CD14-positive monocyte (primary cell): ENCODE results near the gene CCDC107. TPM values are rescaled to one million over a fixed set of nuclear protein-coding genes. Genes with fewer than 3 reads are reported as not detected.
A peak's percentile ranks its signal among the peaks of the same experiment; 100 is the strongest.

ENCODE experiments used
- DNase-seq, 3 donors: peaks; one replicate each; pipeline ENCODE4 v3.0.0-alpha.2; 2011 to 2022
- H2AFZ ChIP-seq: 2 replicates; pipeline ENCODE4 v1.6.0; 2012; ENCODE audit warnings: mild to moderate bottlenecking, low read depth, low read length, inconsistent platforms; ENCODE audit not compliant: insufficient read depth, poor library complexity, severe bottlenecking
- H3K27ac ChIP-seq, 2 donors: 1 replicate in 1 of 2; 2 replicates in 1 of 2; pipeline ENCODE4 v1.5.1; 2012 to 2013; ENCODE audit warnings: low read length in 2 of 2, control low read depth in 1 of 2, inconsistent platforms in 1 of 2, low read depth in 1 of 2, mild to moderate bottlenecking in 1 of 2
- H3K27me3 ChIP-seq, 2 donors: one replicate each; pipeline versions ENCODE4 v1.6.0 to v1.6.1; 2011 to 2013; ENCODE audit warnings: low read length in 2 of 2; ENCODE audit not compliant: control insufficient read depth in 2 of 2, insufficient read depth in 2 of 2
- H3K36me3 ChIP-seq, 2 donors: replicated peaks in 1 of 2; 1 replicate in 1 of 2; 2 replicates in 1 of 2; pipeline versions ENCODE4 v1.5.1 to v1.6.1; 2012 to 2013; ENCODE audit warnings: low read length in 2 of 2, control low read depth in 1 of 2, inconsistent platforms in 1 of 2, mild to moderate bottlenecking in 1 of 2; ENCODE audit not compliant: insufficient read depth in 2 of 2, control insufficient read depth in 1 of 2
- H3K4me1 ChIP-seq, 2 donors: 1 replicate in 1 of 2; 2 replicates in 1 of 2; pipeline versions ENCODE4 v1.5.1 to v1.6.1; 2012 to 2013; ENCODE audit warnings: low read length in 2 of 2, control low read depth in 1 of 2, inconsistent platforms in 1 of 2, mild to moderate bottlenecking in 1 of 2, moderate library complexity in 1 of 2; ENCODE audit not compliant: insufficient read depth in 2 of 2, control insufficient read depth in 1 of 2
- H3K4me2 ChIP-seq: replicated peaks from 2 replicates; pipeline ENCODE3; 2012; ENCODE audit warnings: low read length, moderate library complexity, mild to moderate bottlenecking; ENCODE audit not compliant: poor library complexity, severe bottlenecking; ENCODE audit errors: extremely low read depth
- H3K4me3 ChIP-seq, 3 experiments: fragments of 200-600 bp in 1 of 3; sonication (generic) in 1 of 3; replicated peaks in 1 of 3; 1 replicate in 2 of 3; 2 replicates in 1 of 3; pipeline ENCODE4 v1.5.1; 2011 to 2013; ENCODE audit warnings: low read length in 3 of 3, mild to moderate bottlenecking in 3 of 3, control low read depth in 2 of 3, low read depth in 2 of 3, inconsistent platforms in 1 of 3, moderate library complexity in 1 of 3
- H3K79me2 ChIP-seq: 2 replicates; pipeline ENCODE4 v1.6.0; 2012; ENCODE audit warnings: mild to moderate bottlenecking, control low read depth, inconsistent platforms, low read length, moderate library complexity; ENCODE audit not compliant: insufficient read depth
- H3K9ac ChIP-seq: 2 replicates; pipeline ENCODE4 v1.6.0; 2017; ENCODE audit warnings: low read length, mild to moderate bottlenecking; ENCODE audit not compliant: insufficient read depth, poor library complexity, severe bottlenecking
- H3K9me3 ChIP-seq, 2 donors: replicated peaks in 1 of 2; 1 replicate in 1 of 2; 2 replicates in 1 of 2; pipeline versions ENCODE4 v1.5.1 to v1.6.1; 2012 to 2013; ENCODE audit warnings: low read length in 2 of 2, control low read depth in 1 of 2; ENCODE audit not compliant: control insufficient read depth in 1 of 2, insufficient read depth in 1 of 2
- H4K20me1 ChIP-seq: 2 replicates; pipeline ENCODE4 v1.6.0; 2012; ENCODE audit warnings: mild to moderate bottlenecking, low read length, control low read depth, moderate library complexity; ENCODE audit not compliant: insufficient read depth
- H3K27ac Mint-ChIP-seq, 7 donors: one replicate each; pipeline ENCODE4 v1.8.0; 2020; ENCODE audit warnings: mild to moderate bottlenecking in 7 of 7, mixed read lengths in 7 of 7, moderate library complexity in 6 of 7, inconsistent platforms in 2 of 7
- H3K27me3 Mint-ChIP-seq, 3 donors: one replicate each; pipeline ENCODE4 v1.8.0; 2021 to 2022; ENCODE audit warnings: low read depth in 3 of 3, mild to moderate bottlenecking in 3 of 3, mixed read lengths in 3 of 3, moderate library complexity in 3 of 3, inconsistent platforms in 1 of 3
- H3K36me3 Mint-ChIP-seq, 2 donors: one replicate each; pipeline ENCODE4 v1.8.0; 2020; ENCODE audit warnings: mixed read lengths in 2 of 2, inconsistent platforms in 1 of 2, mild to moderate bottlenecking in 1 of 2
- H3K4me1 Mint-ChIP-seq: one replicate; pipeline ENCODE4 v1.8.0; 2020; ENCODE audit warnings: mild to moderate bottlenecking, mixed read lengths
- H3K4me3 Mint-ChIP-seq, 2 donors: one replicate each; pipeline ENCODE4 v1.8.0; 2020; ENCODE audit warnings: mild to moderate bottlenecking in 2 of 2, mixed read lengths in 2 of 2, moderate library complexity in 1 of 2
- H3K9me3 Mint-ChIP-seq, 7 donors: one replicate each; pipeline ENCODE4 v1.8.0; 2020 to 2022; ENCODE audit warnings: mixed read lengths in 7 of 7, mild to moderate bottlenecking in 6 of 7, moderate library complexity in 6 of 7, inconsistent platforms in 2 of 7
- WGBS: methylation state at CpG from one replicate; pipeline ENCODE4 v1.1.5; 2013; ENCODE audit warnings: missing lambda C conversion rate; ENCODE audit not compliant: insufficient coverage; 5-methylcytosine and 5-hydroxymethylcytosine counted together
- intact Hi-C, 2 donors: fragments of 100-400 bp; cut with micrococcal nuclease; formaldehyde crosslinking; loops; one replicate each; pipeline versions ENCODE4 v1.15.0 to v1.15.1; 2023
- polyA plus RNA-seq, 3 donors: library from polyadenylated mRNA; depleted of rRNA in 1 of 3; unstranded in 2 of 3; stranded (reverse) in 1 of 3; fragments of 300-500 nt in 2 of 3; fragments of >200 nt in 1 of 3; fragmentation: Illumina TruSeq in 2 of 3; gene quantifications; 1 replicate in 2 of 3; 2 replicates in 1 of 3; pipeline ENCODE4 v1.2.3, GENCODE V29; 2012 to 2021
- TF ChIP-seq, protein P1 (sequence below): fragments of 200-600 bp; IDR thresholded peaks from one replicate; pipeline ENCODE4 v1.8.0; 2022; ENCODE audit warnings: antibody characterized with exemption, mild to moderate bottlenecking

CCDC107 gene
- polyA plus RNA-seq, 3 donors, result 17.2 to 32.6 (median 23.2) TPM

- no peaks in the 10 kb centered on the region for H3K9me3 ChIP-seq
- DNase-seq, result no peak
- Mint-ChIP-seq H3K4me3 (no peak overlapping the region), H3K27me3 (peaks cover 11 to 25% (median 19%) of the 10 kb centered on the region in 3 donors), H3K27ac (no peak overlapping the region), H3K9me3 (no peaks in the 10 kb centered on the region), H3K4me1 (peaks cover 26% of the 10 kb centered on the region), H3K36me3 (peaks cover 19 to 20% of the 10 kb centered on the region in 2 donors)
- peaks cover 22% of the 10 kb centered on the region in 2 donors for H3K36me3 ChIP-seq
- WGBS, result no CpG with 5 or more reads among the region's 2 CpGs
- peaks cover 13 to 15% of the 10 kb centered on the region in 2 donors for H3K4me1 ChIP-seq
- no peak overlapping the region for H3K27ac ChIP-seq
- H3K4me3 ChIP-seq, result no peak overlapping the region
- H4K20me1 ChIP-seq, result no peaks in the 10 kb centered on the region
- intact Hi-C loops, result no loop called here
- H2AFZ ChIP-seq, result no peak overlapping the region
- no peak overlapping the region for H3K4me2 ChIP-seq
- H3K79me2 ChIP-seq, result no peaks in the 10 kb centered on the region
- no peak overlapping the region for H3K9ac ChIP-seq
- TF ChIP-seq, protein P1, sequence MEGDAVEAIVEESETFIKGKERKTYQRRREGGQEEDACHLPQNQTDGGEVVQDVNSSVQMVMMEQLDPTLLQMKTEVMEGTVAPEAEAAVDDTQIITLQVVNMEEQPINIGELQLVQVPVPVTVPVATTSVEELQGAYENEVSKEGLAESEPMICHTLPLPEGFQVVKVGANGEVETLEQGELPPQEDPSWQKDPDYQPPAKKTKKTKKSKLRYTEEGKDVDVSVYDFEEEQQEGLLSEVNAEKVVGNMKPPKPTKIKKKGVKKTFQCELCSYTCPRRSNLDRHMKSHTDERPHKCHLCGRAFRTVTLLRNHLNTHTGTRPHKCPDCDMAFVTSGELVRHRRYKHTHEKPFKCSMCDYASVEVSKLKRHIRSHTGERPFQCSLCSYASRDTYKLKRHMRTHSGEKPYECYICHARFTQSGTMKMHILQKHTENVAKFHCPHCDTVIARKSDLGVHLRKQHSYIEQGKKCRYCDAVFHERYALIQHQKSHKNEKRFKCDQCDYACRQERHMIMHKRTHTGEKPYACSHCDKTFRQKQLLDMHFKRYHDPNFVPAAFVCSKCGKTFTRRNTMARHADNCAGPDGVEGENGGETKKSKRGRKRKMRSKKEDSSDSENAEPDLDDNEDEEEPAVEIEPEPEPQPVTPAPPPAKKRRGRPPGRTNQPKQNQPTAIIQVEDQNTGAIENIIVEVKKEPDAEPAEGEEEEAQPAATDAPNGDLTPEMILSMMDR, result no peak
- H3K27me3 ChIP-seq, result no peaks in the 10 kb centered on the region
Measured at GRCh38 chr9:35612843-35613242, 45.2 kb upstream of the CCDC107 start.

DNA sequence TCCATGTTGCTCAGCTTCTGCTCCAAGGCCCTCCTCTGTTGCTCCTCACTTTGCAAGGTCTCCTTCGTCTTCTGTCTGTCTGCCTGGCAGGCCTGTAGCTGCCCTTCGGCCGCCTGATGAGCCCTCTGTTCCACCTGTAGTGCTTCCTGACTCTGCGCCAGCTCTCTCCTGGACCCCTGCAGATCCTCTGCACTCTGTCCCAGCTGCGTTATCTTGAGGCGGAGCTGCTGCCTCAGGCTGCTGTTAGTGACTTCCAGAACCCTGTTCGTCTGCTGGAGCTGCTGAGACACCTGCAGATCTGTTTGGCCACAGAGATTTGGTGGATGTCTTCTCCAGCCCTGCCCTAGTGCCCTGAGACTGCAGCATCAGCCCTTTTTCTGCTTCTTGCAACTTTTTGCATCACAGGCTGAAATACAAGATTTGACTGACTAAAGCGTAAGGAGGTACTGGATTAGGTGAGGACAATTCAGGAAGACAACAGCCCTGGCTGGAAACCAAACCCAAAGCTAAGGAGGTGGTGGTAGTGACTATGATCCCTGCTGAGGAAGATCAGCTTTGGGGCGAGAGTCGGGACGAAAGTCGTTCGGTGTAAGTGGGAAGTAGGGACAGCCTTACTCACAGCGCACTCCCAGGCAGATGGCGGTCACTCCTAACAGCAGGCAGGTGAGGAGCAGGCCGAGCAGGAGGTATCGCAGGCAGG lies 42.0 kb upstream of the CCDC107 start:
- DNase-seq, result no peak
- H3K4me2 ChIP-seq, result peak overlapping the region; percentile 77
- H3K9me3 Mint-ChIP-seq, result no peaks in the 10 kb centered on the region
- no peak overlapping the region for H3K27ac ChIP-seq
- no peaks in the 10 kb centered on the region for H3K9me3 ChIP-seq
- H4K20me1 ChIP-seq, result no peaks in the 10 kb centered on the region
- no peaks in the 10 kb centered on the region for H3K27me3 ChIP-seq
- no peak overlapping the region for H3K4me3 ChIP-seq
- WGBS, result 89% methylated on average over 11 of the region's 17 CpGs
- H3K36me3 ChIP-seq, result no peaks in the 10 kb centered on the region
- no peaks in the 10 kb centered on the region for H3K79me2 ChIP-seq
- intact Hi-C loops, result no loop called here
- H3K36me3 Mint-ChIP-seq, result peaks cover 3 to 4% of the 10 kb centered on the region in 2 donors
- H2AFZ ChIP-seq, result no peak overlapping the region
- H3K27ac Mint-ChIP-seq, result peak overlapping the region in 5 of 7 donors; percentile 5 to 56 (median 25)
- no peak overlapping the region for H3K9ac ChIP-seq
- TF ChIP-seq, protein P1, result no peak
- H3K4me1 ChIP-seq, result peaks cover 32 to 35% of the 10 kb centered on the region in 2 donors
- H3K4me1 Mint-ChIP-seq, result peaks cover 45% of the 10 kb centered on the region
- H3K4me3 Mint-ChIP-seq, result peak overlapping the region; percentile 83 to 90
- H3K27me3 Mint-ChIP-seq, result peaks cover 13 to 25% (median 19%) of the 10 kb centered on the region in 3 donors
